ENCODE results near the gene MAP2K4.

Gene MAP2K4

DNA sequence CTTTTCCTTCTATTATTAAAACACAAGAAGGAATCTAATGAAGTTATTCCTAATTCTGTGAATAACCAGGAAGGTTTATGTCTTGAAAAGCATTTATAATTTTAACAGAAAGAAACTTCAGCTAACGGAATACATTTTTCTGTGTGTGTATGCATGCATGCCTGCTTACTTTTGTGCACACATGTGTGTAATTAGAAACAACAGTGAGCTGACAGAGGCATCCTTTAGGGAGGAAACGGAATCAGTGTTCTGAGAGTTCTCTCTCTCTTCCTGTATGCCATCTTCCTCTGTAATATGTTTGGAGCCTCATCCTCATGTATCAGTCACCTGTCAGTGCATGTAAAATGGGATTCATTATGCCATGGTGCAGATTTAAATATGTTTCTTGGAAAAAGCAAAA is 107.0 kb downstream of the MAP2K4 start:
- TF ChIP-seq GATA2 (IDR thresholded peaks at IDR 0.05; ENCODE audit: low read depth, low read length) (no peak), GATA3 (IDR thresholded peaks at IDR 0.05; ENCODE audit: low read depth, low read length) (no peak)

DNA sequence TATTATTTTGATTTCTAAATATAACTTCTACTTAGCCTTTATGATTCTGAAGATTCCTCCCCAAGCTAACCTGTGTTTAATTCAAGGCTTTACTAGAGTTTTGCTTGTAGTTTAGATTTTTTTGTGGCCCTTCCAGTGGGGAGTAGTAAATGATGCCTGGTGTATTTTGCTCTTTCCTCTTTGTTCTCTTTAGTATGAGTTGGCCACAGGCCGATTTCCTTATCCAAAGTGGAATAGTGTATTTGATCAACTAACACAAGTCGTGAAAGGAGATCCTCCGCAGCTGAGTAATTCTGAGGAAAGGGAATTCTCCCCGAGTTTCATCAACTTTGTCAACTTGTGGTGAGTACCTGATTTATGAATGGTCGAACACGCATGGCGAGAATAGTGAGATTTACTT is 108.3 kb downstream of the MAP2K4 start:
- no peak for TF ChIP-seq GATA2 (IDR thresholded peaks at IDR 0.05; ENCODE audit: low read depth, low read length)

DNA sequence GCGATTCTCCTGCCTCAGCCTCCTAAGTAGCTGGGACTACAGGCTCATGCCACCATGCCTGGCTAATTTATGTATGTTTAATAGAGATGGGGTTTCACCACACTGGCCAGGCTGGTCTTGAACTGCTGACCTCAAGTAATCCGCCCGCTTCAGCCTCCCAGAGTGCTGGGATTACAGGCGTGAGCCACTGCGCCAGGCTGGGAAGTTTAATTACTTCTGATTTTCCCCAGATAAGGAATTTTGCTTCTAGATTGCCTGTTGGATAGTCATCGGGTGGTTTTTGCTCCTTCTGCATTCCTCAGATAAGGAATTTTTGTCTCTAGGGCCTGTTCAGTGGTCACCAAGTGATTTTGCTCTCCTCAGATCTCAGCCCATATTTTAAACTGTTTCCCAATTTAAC is 112.5 kb downstream of the MAP2K4 start:
- TF ChIP-seq GATA2 (IDR thresholded peaks at IDR 0.05; ENCODE audit: low read depth, low read length) (no peak), GATA3 (IDR thresholded peaks at IDR 0.05; ENCODE audit: low read depth, low read length) (no peak)

DNA sequence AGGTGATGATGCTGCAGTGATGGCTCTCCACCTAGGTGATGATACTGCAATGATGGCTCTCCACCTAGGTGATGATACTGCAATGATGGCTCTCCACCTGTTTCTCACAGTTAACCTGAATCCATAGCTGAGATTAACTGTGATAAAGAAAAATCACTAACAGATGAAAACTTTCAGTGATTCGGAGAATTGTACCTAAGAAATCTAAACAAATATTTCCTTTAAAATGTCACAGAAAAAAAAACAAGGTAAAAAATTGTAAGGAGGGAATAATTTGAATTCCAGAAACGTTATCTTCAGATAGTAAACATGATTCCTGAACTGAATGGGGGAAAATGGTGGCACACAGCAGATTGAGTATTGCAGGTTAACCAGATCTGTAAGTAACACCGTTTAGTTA is 113.4 kb downstream of the MAP2K4 start:
- TF ChIP-seq GATA3 (IDR thresholded peaks at IDR 0.05; ENCODE audit: low read depth, low read length) = no peak
- TF ChIP-seq GATA2 (IDR thresholded peaks at IDR 0.05; ENCODE audit: low read depth, low read length) = no peak

DNA sequence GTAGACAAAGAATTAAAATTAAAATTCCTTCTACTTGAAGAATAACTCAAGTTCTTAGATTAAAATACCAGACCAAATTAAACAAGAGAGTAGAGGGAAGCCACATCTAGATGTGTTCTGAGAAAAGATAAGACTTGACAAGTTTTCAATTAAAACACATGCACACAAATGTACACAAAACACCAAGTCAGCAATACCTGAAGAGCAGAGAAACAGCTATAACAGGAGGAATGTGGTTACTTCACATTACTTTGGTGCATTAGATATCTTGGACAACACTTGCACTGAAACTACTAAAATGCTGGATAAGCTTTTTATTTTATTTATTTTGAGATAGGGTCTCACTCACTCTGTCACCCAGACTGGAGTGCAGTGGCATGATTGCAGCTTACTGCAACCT is 113.9 kb downstream of the MAP2K4 start:
- TF ChIP-seq GATA3 (IDR thresholded peaks at IDR 0.05; ENCODE audit: low read depth, low read length) (no peak), GATA2 (IDR thresholded peaks at IDR 0.05; ENCODE audit: low read depth, low read length) (no peak)

DNA sequence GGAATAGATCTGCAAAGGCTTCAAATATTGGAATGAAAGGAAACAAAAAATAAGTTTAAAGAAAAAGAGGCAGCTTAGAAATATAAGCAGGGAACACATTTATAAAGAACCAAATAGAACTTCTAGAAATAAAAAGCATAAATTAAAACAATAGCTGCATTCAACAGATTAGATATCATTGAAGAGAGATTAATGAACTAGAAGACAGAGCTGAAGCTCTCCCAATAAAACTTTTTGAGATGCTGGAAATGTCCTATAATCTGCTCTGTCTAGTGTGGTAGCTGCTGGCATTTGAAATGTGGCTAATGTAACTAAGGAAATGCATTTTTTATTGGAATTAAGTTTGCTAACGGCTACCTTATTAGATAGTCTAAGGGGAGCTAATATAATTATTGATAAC is 115.6 kb downstream of the MAP2K4 start:
- TF ChIP-seq GATA2 (IDR thresholded peaks at IDR 0.05; ENCODE audit: low read depth, low read length) (no peak), GATA3 (IDR thresholded peaks at IDR 0.05; ENCODE audit: low read depth, low read length) (no peak)

DNA sequence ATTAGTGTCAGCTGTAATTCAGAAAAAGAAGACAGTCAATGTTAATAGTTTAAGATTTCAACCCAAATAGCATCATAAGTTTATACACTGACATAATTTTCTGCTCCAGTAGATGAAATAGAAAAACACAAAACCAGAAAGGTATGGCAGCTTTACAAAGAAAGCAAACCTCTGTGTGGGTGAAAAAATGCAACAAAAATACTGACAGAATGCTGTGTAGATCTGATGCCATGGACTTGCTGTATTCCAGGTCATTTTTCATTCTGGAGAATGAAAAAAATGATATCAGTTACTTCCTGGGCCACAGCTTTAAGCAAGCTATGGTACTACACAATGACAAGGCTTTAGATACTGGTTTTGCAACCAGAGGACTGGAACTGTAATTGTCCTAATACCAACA is 116.0 kb downstream of the MAP2K4 start:
- no peak for TF ChIP-seq GATA3 (IDR thresholded peaks at IDR 0.05; ENCODE audit: low read depth, low read length)
- no peak for TF ChIP-seq GATA2 (IDR thresholded peaks at IDR 0.05; ENCODE audit: low read depth, low read length)

DNA sequence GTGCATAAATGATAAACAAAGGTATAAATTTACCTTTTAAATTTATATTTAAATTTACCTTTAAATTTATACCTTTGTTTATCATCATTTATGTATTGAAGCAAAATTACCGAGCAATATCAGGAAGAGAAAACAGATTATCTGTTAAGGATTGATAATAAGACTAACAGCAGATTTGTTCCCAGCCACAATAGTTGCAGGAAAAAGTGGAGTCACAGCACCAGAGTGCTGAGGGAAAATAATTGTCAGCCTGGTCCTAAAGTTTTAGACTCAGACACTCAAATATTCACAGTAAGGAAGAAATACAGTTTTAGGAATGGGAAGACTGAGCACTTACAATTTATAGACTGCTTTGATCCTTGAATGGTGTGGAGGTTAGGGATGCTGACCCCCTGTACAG is 117.2 kb downstream of the MAP2K4 start:
- TF ChIP-seq GATA3 (IDR thresholded peaks at IDR 0.05; ENCODE audit: low read depth, low read length) = no peak
- no peak for TF ChIP-seq GATA2 (IDR thresholded peaks at IDR 0.05; ENCODE audit: low read depth, low read length)

DNA sequence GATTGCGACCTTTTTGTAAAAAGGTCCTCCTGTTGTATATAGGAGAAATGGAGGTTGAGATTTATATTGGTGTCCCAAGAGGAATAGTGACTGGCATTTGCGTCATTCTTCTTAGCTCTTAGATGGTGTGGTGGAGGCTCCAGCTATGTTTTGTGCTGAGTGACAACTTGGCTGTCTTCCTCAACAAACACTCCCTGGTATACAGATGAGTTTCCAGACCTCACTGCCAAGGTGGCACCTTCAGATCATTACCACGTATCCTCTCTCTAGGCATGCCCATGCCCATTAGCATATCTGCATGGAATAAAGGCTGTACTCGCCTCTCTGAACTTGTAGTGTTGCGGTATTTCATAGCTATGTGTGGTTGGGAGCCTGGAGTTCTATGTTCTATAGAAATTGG is 120.0 kb downstream of the MAP2K4 start:
- TF ChIP-seq GATA3 (IDR thresholded peaks at IDR 0.05; ENCODE audit: low read depth, low read length) (no peak), GATA2 (IDR thresholded peaks at IDR 0.05; ENCODE audit: low read depth, low read length) (no peak)

- no peak for TF ChIP-seq GATA3 (IDR thresholded peaks at IDR 0.05; ENCODE audit: low read depth, low read length)
- no peak for TF ChIP-seq GATA2 (IDR thresholded peaks at IDR 0.05; ENCODE audit: low read depth, low read length)
Observed at GRCh38 chr17:12164085-12164484, 143.4 kb downstream of the MAP2K4 start.

- TF ChIP-seq GATA3 (IDR thresholded peaks at IDR 0.05; ENCODE audit: low read depth, low read length) = no peak
- no peak for TF ChIP-seq GATA2 (IDR thresholded peaks at IDR 0.05; ENCODE audit: low read depth, low read length)
Observed at GRCh38 chr17:12178644-12179330, 158.1 kb downstream of the MAP2K4 start.

- TF ChIP-seq GATA2 (IDR thresholded peaks at IDR 0.05; ENCODE audit: low read depth, low read length) (no peak), GATA3 (IDR thresholded peaks at IDR 0.05; ENCODE audit: low read depth, low read length) (no peak)
Observed at GRCh38 chr17:12180644-12181261, 160.1 kb downstream of the MAP2K4 start.

GRCh38 chr17:12187658-12188057 is 167.0 kb downstream of the MAP2K4 start:
- TF ChIP-seq GATA3 (IDR thresholded peaks at IDR 0.05; ENCODE audit: low read depth, low read length) (no peak), GATA2 (IDR thresholded peaks at IDR 0.05; ENCODE audit: low read depth, low read length) (no peak)

DNA sequence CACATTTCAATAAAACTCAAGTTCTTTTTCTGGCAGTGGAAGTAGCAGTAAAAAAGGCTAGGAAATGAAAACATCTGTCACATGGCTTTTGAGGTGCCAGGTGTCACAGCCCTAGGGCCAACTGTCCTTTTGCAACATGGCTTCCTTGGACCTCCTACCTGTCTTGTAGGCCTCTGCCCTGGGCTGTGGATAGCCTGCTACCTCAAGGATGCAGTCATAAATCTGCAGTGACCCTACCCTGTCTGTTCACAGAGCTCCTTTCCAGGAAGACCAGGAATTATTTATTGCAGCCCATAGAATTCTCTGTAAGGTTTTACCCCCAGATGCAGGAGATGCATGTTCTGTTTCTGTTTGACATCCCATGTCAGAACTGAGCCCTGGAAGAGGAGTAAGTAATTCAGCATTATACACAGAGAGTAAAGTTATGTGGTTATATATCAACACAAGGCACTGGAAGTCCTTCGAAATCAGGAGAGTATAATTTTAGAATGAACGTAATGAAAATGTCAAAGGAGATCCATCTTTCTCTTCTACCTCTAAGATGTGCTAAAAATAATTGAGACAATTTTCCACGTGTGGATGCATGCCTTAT is 172.6 kb downstream of the MAP2K4 start:
- TF ChIP-seq GATA3 (IDR thresholded peaks at IDR 0.05; ENCODE audit: low read depth, low read length) (no peak), GATA2 (IDR thresholded peaks at IDR 0.05; ENCODE audit: low read depth, low read length) (no peak)

Measured in SH-SY5Y (cell line).